Gastrocnemius medialis (tissue), 4 donors: ENCODE results near the gene ADORA2A.

Experiments
- POLR2A ChIP-seq, 2 donors: fragments of 450-650 bp; IDR thresholded peaks; one replicate each; pipeline ENCODE4 v1.6.1; 2017; ENCODE audit warnings: antibody characterized with exemption in 2 of 2, mild to moderate bottlenecking in 2 of 2, moderate library complexity in 2 of 2
- TF ChIP-seq, protein P1 (sequence below), 5 experiments: fragments of 450-650 bp in 3 of 5; fragments of 200-600 bp in 2 of 5; sonication (generic) in 2 of 5; IDR thresholded peaks in 4 of 5; conservative IDR thresholded peaks in 1 of 5; 1 replicate in 4 of 5; 2 replicates in 1 of 5; pipeline ENCODE4 v1.5.1; 2016 to 2019; ENCODE audit warnings: antibody characterized with exemption in 5 of 5, mild to moderate bottlenecking in 3 of 5, moderate library complexity in 3 of 5

- TF ChIP-seq POLR2A (IDR thresholded peaks at IDR 0.05): no peak
- TF ChIP-seq, protein P1, sequence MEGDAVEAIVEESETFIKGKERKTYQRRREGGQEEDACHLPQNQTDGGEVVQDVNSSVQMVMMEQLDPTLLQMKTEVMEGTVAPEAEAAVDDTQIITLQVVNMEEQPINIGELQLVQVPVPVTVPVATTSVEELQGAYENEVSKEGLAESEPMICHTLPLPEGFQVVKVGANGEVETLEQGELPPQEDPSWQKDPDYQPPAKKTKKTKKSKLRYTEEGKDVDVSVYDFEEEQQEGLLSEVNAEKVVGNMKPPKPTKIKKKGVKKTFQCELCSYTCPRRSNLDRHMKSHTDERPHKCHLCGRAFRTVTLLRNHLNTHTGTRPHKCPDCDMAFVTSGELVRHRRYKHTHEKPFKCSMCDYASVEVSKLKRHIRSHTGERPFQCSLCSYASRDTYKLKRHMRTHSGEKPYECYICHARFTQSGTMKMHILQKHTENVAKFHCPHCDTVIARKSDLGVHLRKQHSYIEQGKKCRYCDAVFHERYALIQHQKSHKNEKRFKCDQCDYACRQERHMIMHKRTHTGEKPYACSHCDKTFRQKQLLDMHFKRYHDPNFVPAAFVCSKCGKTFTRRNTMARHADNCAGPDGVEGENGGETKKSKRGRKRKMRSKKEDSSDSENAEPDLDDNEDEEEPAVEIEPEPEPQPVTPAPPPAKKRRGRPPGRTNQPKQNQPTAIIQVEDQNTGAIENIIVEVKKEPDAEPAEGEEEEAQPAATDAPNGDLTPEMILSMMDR (IDR thresholded peaks at IDR 0.05 in 4 of 5, conservative IDR thresholded peaks at IDR 0.05 in 1 of 5): no peak
These were observed 13.5 kb upstream of the ADORA2A start for GRCh38 chr22:24413736-24414385.
